Measurements from ENCODE around the gene NNT.
A peak's percentile ranks its signal among the peaks of the same experiment; 100 is the strongest.
"Not testable (repeated sequence)": the region's sequence is repeated elsewhere in the genome, so short reads cannot be mapped to it uniquely, and the experiment has no call there.

The NNT gene

GRCh38 chr5:43634621-43635020, 31.6 kb downstream of the NNT start:
- DNase-seq: no peak

DNA sequence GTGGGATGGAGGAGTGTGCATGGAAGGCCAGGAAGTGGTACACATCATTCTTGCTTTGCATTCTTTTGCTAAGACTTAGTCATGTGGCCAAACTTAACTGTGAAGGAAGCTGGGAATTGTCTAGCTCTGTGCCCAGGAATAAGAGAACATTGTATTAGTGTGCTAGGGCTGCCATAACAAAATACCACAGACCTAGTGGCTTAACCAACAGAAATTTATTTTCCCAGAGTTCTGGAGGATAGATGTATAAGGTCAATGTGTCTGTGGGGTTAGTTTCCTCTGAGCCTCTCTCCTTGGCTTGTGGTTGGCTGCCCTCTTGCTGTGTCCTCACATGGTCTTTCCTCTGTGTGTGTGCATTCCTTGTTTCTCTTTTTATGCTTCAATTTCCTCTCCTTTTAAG, 32.4 kb downstream of the NNT start:
- no peak for DNase-seq

- no peak for DNase-seq
Observed at GRCh38 chr5:43636076-43636475, 33.1 kb downstream of the NNT start.

- DNase-seq: no peak
Observed at GRCh38 chr5:43637416-43637815, 34.4 kb downstream of the NNT start.

- no peak for DNase-seq
Observed at GRCh38 chr5:43638107-43638506, 35.1 kb downstream of the NNT start.

DNA sequence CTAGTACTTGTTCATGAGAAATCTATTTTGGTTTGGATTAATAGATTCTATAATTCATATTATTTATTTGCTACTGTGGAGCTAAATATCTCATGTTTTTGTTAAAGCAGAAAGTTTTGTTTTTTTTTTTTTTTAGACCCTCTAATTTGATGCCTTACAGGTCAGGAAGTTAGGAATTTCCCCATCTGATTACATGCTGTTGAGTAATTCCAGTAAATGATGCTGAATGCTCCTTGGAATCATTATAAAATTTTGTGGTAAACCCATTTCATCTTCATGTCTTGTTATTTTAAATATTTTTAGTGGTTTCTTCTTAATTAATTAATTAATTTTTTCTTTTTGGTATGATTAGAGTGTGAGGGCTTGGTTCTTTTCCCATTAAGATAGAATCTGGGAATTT, 35.6 kb downstream of the NNT start:
- DNase-seq: no peak

GRCh38 chr5:43639566-43639965, 36.6 kb downstream of the NNT start:
- no peak for DNase-seq

DNA sequence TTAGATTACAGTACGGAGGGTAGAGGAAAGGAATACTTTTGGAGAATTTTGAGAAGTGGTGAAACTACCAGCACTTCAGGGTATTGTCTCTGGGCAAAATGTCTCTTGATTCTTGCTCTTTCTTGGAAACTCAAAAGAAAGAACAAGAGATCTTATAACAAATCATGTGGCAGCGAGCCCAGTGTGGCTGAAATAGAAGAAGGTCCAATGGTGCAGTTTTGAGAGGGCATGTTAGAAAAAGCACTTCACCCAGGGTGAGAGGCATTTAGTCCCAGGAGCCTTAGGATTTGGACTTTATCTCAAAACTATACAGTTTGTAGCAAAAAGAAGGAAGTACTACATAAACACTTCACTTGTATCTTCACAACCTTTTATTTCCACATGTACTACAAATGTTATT, 39.4 kb downstream of the NNT start:
- DNase-seq: no peak

DNA sequence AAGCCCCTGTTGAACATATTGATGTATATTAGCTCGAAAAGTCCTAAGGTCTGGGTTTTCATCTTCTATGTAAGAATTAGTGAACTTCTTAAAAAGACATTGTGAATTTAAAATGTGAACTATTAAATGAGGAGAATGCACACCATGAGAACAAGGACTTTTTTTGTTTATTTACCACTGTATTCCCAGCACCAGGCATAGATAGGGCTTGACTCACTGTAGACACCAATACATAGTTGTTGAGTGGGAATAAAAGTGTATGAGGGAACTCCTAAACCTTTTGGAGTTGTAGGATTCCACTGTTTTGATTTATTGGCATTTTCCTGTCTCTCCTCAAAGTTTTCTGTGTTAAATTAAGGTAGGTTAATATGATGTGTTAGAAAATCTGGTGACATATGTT, 40.3 kb downstream of the NNT start:
- DNase-seq: no peak

- peak; percentile 50 for DNase-seq
Observed at GRCh38 chr5:43643750-43644149, 40.8 kb downstream of the NNT start.

DNA sequence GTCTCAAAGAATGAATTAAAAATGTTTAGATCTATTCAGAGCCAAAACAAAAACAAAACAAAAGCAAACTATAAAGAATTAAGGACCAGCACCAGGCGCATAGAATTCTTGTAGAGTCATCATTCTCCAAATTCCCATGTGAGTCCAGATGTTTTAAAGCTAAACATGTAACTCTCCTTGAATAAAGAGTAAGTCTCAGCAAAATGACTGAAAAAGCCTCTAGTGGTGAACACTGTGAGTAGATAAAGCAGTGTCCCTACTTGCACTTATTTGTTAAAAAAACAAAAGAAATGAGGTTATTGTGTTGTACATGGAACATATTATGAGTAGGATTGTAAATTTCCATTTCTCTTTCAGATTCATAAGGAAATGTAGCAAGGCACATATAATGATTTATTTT, 44.0 kb downstream of the NNT start:
- DNase-seq: no peak

GRCh38 chr5:43647789-43648188, 44.8 kb downstream of the NNT start:
- DNase-seq: no peak

DNA sequence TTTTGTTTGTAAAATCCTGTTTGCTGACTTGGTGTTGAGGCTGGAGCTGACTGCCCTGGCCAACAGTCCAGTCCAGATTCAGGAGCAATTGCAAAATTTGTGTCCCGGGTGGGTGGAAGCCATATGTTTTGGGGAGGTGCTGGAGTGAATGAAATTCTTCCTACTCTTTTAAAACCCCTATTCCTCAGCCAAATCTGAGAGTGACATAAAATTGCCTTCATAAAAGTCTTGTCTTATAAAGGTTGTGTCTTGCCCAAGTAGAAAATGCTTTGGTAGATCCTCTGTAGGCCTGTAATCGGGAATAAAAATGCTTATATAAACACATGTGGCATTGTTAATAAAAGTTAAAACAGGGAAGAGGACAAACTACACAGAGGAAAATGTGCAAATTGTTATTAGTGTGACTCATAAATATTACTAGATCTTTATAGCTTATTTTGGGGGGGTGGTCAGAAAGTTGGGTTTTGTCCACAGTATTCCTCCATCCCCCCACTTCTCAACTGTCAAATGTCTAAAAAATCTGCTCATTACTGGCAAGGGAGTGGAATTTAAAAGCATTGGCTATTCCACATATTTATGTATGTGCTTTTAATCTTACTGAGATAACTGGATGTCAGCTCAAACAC, 45.6 kb downstream of the NNT start:
- no peak for DNase-seq

DNA sequence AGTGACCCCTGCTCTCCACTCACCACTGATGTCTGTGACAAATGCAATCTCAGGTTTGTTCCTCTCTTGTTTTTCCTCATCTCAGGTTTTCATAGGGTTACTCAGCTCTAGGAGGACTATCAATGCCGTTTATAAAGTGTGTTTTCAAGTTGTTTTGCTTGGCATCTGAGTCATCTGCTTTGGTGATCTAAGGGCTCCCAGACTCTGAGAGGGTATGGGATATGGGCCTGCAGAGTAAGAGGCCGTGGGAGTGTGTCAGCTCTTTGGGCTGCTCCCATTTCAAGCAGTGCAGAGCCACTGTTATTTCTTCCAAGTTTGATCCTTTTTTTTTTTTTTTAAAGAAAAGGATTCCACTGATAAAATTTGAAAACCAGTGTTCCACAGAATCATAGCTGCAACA, 46.3 kb downstream of the NNT start:
- DNase-seq: no peak

DNA sequence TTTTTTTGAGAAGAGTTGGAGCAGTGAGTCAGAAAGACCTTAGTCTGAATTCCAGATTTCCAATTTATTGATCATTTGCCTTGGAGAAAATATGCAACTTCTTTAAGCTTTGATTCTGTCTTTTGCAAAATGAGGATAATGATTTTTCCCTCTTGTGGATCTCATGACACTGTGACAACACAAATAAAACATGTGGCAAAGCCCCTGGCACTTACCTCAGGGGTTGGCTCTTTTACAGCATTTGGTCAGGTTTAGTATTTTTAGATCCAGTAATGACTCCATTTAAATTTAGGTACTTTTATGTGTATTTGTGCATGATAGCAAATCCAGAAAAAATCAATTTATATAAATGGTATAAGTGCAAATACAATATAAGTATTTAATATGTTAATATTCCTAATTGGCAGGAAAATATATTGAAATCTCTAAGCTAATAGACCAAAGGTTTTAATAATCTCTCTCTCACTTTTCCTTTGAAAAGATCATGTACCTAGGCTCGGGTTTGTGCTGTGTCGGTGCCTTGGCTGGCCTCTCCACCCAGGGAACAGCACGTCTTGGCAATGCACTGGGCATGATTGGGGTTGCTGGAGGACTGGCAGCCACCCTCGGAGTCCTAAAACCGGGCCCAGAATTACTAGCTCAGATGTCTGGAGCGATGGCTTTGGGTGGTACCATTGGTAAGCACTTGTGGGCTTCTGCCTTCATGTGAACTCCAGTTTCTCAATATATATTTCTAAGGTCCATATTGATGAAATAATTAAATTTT, 49.7 kb downstream of the NNT start:
- no peak for DNase-seq

- no peak for DNase-seq
Observed at GRCh38 chr5:43658509-43658908, 55.5 kb downstream of the NNT start.

GRCh38 chr5:43659075-43659474, 56.1 kb downstream of the NNT start:
- DNase-seq: no peak

- DNase-seq: peak; percentile 24
Observed at GRCh38 chr5:43661102-43661501, 58.1 kb downstream of the NNT start.

DNA sequence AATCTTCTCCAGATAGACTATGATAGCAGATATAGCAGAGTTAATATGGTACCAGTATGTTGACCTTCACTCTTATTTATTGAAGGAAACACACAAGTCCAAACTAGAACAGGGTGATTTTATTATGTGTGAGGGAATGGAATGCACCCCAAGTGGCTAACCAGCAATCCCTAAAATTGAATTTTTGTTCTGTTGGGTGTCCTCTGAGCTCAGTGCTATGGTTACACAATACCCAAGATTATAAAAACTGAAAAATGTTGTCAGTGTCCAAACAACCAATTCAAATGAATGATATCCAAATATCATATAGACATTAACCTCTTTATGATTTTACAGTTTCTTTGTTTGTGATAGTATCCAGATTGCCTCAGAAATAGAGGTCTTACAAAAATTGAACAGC, 60.9 kb downstream of the NNT start:
- no peak for DNase-seq

GRCh38 chr5:43664501-43665040, 61.6 kb downstream of the NNT start:
- DNase-seq: no peak

- DNase-seq: not testable (repeated sequence)
Observed at GRCh38 chr5:43665749-43666148, 62.8 kb downstream of the NNT start.

DNA sequence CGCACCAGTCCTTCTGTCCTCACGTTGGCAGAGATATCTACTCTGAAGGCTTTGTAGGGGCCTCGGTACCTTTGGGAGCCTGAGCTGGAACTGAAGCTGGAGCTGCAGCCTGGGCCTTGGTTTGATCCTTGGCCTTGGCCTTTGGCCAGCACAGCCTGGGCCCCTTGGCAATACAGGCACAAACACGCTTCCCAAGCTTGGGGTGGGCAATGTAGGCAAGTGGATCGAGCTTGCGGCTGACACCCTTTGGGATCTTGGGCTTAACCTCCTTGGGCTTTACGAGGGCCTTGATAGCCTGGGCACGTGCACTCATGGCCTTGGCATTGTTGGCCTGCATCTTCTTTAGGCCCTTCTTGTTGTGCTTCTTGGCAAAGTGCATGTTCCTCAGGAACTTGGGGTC, 63.7 kb downstream of the NNT start:
- not testable (repeated sequence) for DNase-seq

GRCh38 chr5:43667379-43667778, 64.4 kb downstream of the NNT start:
- not testable (repeated sequence) for DNase-seq

- no peak for DNase-seq
Observed at GRCh38 chr5:43674536-43674935, 71.6 kb downstream of the NNT start.

DNA sequence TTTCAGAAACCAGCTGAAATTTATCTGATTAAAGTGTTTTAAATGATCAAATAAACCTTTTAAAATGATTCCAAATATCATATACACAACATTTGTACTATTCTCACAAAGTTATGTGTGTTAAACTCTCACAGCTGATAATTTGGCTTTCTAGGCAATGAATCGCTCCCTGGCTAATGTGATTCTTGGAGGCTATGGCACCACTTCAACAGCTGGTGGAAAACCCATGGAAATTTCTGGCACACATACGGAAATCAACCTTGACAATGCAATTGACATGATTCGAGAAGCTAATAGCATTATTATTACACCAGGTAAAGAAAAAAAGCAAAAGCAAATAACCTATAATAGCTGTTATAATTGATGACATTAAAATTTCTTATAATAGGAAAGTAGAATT, 72.4 kb downstream of the NNT start:
- no peak for DNase-seq

Measured in NCI-H2171 (cell line).